Fibroblast of skin of scalp (primary cell): Measurements from ENCODE around the gene MMP19. TPM values are rescaled to one million over a fixed set of nuclear protein-coding genes. Genes with fewer than 3 reads are reported as not detected.
"Not testable (repeated sequence)": the region's sequence is repeated elsewhere in the genome, so short reads cannot be mapped to it uniquely, and the experiment has no call there.

Source experiments
- DNase-seq: peaks from one replicate; pipeline ENCODE4 v3.0.0-alpha.2; 2013
- polyA plus RNA-seq, 2 experiments: library from polyadenylated mRNA; unstranded; fragments of 120-200 nt; gene quantifications; one replicate each; pipeline ENCODE4 v1.2.1, GENCODE V29; 2013; ENCODE audit not compliant: insufficient read length in 2 of 2

The MMP19 gene, protein sequence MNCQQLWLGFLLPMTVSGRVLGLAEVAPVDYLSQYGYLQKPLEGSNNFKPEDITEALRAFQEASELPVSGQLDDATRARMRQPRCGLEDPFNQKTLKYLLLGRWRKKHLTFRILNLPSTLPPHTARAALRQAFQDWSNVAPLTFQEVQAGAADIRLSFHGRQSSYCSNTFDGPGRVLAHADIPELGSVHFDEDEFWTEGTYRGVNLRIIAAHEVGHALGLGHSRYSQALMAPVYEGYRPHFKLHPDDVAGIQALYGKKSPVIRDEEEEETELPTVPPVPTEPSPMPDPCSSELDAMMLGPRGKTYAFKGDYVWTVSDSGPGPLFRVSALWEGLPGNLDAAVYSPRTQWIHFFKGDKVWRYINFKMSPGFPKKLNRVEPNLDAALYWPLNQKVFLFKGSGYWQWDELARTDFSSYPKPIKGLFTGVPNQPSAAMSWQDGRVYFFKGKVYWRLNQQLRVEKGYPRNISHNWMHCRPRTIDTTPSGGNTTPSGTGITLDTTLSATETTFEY
- 24.2 TPM for polyA plus RNA-seq (2013, experiment 1 of 2; ENCODE audit: insufficient read length)
- 24.1 TPM for polyA plus RNA-seq (2013, experiment 2 of 2; ENCODE audit: insufficient read length)

DNA sequence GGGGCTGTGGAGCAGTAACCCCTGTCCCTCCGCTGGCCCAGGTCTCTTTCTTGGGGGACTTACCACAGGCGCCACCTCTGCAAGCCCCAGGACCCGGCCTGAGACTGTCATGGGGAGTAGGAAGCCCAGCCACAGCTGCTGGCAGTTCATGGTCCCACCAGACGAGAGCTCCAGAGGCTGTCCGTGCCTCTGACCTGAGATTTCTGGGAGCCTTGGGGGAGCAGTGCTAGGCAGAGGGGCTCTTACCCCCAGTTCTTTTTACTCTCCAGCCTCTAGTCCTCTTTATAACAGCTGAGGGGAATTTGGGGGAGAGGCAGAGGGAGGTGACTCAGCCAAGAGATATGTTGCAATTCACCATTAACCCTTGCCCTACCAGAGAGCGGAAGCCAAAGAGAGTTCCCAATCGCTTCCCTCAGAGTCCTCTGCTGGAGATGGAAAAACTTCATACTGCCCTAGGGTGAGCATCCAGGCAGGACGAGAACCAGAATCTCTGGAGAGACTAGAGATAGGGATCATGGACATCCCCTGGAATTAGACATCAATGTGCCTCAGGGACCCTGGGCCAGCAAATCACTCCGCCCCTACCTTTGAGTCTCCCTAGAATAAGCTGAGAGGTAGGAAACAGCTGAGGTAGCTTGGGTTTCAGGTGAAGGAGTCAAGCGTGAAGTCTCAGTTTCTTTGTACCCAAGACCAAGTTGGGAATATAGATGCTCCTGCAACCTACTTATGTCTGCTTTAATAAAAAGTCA lies at the start of gene MMP19:
TSS of gene MMP19 (minus strand) at position 256 of the 749 bp plus-strand sequence. CDS start at position 150, 106 bp downstream.
- DNase-seq = peak; percentile 82

DNA sequence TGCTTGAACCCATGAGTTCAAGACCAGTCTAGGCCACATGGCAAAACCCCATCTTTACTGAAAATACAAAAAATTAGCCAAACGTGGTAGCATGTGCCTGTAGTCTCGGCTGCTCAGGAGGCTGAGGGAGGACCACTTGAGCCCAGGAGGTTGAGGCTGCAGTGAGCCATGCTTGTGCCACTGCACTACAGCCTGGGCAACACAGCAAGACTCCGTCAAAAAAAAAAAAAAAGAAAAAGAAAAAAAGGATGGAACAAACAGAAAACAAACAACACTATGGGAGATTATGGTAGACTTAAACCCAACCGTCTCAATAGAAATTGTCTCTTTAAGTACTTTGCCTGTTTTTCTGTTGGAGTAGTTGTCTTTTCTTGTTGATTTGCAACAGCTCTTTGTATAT lies 48.6 kb upstream of the MMP19 start:
- no peak for DNase-seq

DNA sequence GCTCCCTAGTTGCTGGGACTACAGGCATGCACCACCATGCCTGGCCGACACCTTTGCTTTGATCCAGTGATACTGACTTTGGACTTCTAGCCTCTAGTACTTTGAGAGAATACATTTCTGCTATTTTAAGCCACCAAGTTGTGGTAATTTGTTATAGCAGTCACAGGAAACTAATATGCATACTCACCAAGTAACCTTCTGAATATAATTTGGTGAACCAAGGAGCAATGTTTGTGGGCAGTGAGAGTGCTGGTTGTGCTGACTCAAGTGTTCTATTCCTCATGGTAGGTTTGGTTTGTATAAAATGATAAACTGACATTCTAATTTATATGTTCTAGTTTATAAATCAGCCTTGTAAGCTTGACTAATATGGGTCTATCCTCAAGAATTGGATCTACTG lies 42.4 kb upstream of the MMP19 start:
- no peak for DNase-seq

DNA sequence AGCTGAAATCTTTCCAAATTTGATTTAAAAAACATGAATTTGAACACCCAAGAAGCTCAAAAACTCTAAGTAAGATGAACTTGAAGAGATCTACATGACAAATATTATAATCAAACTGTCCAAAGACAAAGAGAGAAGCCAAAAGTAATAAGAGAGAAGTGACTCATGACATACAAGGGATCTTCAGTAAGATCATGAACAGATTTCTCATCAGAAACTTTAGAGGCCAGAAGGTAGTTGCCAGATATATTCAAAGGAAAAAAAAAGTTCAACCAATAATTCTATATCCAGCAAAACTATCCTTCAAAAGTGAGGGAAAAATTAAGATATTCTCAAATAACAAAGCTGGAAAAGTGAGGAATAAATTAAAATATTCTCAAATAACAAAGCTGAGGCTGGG lies 35.1 kb upstream of the MMP19 start:
- no peak for DNase-seq

DNA sequence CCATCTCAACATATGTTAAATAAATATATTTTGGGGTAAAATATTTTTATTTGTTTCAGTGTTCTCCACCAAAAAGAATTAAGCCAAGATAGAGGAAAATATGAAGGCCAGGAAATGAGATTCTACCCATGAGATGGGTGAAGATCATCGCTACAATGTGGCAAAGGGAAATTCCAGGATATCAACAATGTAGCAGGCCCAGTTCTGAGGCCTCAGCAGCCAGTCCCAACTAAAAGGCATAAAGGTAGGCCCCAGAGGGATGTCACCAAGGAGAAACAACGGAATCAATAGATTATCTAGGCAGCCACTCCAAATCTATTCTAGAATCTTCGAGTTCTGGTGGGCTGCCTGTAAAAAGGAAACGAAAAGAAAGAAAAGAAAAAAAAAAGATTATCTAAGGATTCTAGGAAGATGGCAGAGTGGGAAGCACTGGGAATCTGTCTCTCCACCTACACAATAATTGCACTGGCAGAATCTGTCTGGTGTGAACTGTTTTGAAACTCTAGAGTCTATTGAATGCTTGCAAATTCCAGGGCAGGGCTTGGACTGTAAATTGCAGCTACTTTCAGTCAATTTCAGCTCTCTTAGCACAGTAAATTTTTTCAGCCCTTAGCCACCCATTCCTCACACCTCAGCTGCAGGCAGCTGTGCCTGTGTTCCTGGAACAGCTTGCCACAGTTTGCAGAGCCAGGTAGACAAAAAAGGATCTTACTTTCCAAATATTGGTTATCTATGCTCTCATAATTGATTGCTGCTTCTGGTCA lies 33.1 kb upstream of the MMP19 start:
- no peak for DNase-seq

DNA sequence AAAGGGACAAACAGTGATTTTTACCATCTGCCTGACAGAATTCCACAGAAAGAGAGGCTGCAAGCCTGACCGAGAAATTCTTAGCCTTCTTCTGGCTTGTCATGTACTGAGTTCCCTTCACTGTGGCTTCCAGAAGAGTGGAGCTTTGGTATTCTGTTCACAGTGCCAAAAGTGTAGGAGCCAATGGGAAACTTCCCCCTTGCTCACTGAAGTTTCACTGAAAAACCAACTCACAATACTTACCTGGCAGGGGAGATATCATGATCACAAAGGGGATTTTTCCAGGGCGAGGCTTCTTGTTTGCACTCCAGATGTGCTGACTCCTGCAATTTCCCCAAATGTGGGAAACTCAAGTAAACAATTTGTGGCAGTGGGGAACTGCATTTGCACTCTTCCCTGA lies 31.7 kb upstream of the MMP19 start:
- no peak for DNase-seq

DNA sequence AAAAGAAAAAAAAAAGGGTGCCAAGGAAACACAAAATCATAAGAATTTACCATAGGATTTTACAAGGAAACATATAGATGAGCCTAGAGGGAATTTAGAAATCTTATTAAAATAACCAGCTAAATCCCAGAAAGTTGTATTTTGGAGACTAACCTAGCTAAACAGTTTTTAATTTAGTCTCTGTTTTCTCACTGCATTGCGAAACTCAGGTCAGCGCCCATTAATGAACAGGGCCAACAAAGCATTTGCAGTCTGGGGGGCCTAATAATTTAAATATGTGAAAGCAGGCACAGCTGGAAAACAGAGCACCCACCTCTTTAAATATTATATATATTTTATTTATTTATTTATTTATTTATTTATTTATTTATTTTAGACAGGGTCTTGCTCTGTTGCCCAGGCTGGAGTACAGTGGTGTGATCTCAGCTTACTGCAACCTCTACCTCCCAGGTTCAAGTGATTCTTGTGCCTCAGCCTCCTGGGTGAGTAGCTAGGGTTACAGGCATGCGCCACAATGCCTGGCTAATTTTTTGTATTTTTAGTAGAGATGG lies 23.8 kb upstream of the MMP19 start:
- DNase-seq = not testable (repeated sequence)

DNA sequence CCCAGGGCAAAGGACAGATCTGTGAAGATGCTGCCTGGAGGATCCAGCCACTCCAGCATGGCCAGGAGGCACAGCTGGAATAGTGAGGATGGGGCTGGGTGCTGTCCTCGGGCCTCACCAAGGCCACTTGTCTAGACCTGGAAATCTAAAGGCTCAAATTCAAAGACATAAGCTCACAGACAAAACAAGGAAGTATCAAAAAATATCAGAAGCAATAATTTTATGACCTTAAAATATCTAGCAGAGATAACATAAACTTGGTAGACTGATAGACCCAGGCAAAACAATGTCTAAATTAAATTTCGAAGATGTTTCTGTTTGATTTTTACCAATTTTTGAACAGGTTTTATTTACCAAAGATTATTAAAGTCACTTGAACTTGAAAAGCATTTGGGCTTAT lies 22.6 kb upstream of the MMP19 start:
- no peak for DNase-seq

DNA sequence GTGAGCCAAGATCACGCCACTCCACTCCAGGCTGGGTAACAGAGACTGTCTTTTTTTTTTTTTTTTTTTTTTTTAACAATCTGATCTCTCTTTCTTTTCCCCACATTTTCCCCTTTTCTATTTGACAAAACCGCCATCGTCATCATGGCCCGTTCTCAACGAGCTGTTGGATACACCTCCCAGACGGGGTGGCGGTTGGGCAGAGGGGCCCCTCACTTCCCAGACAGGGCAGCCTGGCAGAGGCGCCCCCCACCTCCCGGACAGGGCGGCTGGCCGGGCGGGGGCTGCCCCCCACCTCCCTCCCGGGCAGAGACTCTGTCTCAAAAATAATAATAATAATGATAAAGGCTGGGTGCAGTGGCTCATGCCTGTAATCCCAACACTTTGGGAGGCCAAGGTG lies 20.2 kb upstream of the MMP19 start:
- DNase-seq = not testable (repeated sequence)

DNA sequence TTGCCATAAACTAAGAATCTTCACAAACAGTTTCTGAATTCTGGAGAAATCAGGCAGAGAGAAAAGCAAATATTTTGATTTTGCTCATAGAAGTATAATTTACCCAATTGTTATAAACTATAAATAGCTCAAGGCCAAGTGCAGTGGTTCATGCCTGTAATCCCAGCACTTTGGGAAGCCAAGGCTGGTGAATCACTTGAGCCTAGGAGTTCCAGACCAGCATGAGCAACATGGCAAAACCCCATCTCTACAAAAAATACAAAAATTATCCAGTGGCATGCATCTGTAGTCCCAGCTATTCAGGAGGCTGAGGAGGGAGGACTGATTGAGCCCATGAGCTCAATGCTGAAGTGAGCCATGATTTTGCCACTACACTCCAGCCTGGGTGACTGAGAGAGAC lies 19.6 kb upstream of the MMP19 start:
- peak; percentile 33 for DNase-seq

DNA sequence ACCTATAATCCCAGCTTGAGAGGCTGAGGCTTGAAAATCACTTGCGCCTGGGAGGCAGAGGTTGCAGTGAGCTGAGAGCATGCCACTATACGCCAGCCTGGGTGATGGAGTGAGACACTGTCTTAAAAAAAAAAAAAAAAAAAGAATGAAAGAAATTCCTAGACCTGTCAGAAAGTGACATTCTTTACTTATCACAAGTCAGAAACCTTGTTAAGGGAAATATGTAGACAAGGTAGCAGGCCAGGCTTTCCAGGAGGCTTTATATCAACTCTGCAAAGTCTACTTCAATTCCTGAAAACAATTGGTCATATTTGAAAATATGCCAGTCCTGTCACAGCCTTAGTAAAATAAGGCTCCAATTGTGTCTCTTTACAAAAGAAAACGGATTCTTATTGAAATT lies 19.1 kb upstream of the MMP19 start:
- no peak for DNase-seq

DNA sequence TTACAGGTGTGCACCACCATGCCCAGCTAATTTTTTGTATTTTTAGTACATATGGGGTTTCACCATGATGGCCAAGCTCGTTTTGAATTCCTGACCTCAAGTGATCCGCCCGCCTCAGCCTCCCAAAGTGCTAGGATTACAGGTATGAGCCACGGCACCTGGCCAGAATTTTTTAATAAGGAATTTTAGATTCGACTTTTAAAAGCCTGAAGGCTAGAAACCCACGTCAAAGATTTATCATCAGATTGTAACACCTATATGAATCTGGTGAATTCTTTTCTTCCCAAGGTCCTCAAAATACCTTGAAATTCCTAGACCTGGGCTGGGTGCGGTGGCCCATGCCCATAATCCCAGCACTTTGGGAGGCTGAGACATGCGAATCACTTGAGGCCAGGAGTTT lies 18.7 kb upstream of the MMP19 start:
- no peak for DNase-seq

DNA sequence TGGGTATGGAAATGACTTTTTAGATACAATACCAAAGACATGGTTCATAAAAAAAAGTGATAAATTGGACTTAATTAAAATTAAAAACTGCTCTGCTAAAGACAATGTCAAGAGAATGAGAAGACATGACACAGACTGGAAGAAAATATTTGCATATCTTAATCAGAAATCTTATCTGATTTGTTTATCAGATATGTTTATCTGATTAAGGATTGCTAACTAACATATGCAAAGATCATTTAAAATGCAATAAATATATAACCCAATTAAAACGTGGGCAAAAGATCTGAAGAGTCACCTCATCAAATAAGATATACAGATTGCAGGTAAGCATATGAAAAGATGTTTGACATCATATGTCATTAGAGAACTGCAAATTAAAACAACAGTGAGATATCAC lies 10.0 kb upstream of the MMP19 start:
- DNase-seq = no peak

DNA sequence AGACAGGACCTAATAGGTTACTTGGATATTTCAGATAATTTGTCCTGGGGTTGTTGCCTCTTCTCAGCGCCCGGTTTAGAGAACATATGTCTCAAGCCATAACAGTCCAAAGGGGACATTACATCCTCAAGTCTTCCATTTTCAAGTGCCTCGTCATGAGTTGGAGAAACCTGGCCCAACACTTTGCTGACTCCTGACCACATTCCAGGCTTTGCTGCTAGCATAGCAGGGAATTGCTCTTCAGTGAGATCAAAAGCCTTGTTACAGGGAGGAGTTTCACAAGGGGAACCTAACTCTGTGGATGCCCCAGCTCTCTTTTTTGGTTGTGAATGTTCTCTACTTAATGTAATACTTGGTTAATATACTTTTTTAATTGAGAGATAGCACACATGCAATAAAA lies 8.2 kb upstream of the MMP19 start:
- DNase-seq = no peak

DNA sequence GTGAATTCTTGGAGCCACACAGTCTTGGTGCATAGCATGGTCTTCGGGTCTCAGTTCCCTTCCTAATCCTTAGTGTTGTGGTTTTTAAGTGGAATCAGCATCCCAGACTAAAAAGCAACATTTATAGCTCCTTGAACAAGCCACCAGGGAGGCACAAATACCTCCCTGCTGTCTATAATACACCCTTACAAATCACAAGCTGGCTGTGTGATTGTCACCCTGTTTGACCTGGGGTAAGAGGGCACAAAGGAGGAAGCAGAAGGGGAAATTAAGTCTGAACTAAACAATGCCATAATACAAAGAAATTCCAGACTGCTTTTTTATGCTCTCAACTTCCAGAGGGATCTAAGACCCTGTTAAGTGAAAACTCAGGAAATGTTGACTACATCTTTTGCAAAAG lies 7.7 kb upstream of the MMP19 start:
- DNase-seq = no peak

DNA sequence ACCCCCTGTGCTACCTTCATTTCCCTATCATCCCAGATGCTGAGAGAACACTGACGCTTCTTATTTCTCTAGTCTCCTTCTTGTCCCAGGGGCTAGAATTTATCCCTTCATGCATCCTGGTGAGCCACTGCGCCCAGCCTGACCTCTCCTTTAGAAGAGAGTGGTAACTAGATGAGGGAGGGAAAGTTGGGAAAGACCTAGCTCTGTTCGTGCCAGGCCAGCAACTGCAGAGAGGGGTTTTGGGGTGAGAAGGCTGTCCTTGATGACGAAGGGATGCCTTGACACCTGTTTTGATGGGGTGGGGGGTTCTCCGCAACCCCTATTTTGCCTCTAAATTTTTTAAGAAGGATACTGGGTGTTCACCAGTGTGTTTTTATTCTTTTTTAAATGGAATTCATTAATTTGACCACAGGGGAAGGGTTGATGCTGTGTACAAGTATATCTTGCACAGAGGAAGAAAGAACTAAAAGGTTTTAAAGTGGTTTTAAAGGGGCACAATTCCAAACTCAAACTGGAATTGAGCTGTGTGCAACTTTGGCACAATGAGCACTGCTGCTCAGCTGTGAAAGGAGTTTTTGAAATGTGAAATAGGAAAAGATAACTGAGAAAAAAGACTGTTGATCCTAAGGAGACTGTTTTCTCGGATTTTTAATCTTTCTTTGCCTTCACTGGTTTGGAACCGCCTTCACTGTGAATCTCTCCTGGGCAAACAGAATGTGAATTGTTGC lies 7.0 kb upstream of the MMP19 start:
- DNase-seq = no peak

DNA sequence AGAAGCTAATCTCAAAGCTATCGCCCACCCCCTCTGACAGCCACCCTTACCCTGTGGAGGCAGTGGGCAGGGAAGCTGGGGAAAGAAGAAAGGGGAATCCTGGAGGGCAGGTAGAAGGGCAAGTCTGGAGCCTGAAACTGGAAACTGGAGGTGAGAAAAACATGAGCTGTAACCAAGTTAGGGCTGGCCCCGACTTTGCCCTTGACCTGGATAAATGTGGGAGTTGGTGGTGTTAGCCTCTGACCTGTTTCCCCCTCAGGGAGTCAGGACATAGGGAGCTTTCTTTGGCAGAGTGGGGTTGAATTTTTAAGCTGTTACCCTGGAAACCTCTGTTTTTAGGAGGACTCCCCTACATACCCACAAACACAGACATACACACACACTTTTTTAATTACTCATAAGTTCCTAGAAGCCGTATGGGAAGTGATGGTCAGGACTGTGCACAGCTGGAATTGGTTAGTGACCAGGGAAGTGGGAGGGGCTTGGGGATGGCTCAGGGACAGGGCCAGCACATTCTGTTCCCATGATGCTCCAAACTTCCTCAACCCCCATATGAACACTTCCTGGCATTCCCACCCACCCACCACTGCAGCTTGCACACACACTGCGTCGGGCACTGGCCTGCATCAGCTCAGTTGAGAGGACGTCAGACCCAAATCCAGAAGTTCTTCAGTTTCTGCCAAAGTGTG lies 5.0 kb upstream of the MMP19 start:
- DNase-seq = peak; percentile 99

DNA sequence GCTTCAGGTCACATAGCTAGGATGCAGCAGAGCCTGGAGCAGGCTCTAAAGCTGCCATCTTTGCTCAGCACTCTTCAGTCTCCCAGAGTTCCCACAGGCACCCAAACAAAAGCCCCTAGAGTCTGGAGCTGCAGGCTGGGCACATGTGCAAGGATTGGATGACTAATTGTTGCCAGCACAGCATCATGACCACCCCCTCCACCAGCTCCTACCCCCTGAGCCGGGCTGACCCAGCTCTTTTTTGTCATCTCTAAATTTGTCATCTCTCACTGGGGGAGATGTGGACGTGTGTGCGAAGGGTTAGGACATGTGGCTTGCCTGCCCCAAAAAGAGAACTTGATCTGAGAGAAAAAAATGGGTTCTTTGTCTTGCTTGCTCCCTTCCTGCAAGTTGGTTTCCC lies 4.3 kb upstream of the MMP19 start:
- peak; percentile 91 for DNase-seq

DNA sequence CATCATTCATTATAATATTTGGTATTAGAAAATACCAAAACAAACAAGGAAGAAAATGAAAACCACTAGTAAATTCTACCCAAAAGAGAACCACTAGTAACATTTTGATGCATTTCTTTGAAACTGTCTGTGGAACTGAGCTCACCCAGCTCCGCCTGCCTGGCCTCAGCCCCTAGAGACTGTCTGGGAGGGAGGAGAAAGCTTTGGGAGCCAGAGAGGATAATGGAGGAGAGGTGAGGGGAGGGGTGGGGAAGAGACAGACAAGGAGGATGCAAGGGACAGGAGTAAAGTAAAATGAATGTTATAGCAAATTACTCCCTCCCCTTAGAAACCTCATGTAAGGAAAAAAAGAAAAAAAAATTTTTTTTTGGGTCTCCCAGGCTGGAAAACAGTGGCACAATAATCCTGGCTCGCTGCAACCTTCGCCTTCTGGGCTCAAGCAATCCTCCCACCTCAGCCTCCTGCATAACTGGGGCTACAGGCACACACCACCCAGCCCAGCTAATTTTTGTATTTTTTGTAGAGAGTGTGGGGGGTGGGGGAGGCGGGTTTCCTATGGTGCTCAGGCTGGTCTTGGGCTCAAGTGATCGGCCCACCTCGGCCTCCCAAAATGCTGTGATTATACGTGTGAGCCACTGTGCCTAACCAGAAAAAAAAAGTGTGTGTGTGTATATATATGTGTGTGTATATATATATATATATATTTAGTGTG lies 3.2 kb upstream of the MMP19 start:
- peak; percentile 49 for DNase-seq

DNA sequence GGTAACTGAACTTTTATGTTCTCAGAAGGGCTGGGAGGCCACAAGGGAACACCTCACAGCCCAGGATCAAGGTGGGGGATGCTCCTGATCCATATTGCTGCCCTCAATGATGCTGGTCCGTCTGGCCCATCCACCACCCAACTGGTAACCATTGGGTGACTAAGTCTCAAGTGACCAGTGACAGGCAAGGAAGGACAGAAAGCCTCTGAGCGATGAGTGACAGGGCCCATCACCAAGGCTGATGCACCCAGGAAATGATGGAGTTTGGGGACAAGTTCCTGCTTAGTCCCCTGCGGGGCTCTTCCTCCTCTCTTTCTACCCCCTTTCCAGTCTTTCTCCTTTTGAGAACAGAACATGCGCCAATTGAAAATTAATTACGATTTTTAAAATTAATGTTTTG lies 2.6 kb upstream of the MMP19 start:
- DNase-seq = no peak

DNA sequence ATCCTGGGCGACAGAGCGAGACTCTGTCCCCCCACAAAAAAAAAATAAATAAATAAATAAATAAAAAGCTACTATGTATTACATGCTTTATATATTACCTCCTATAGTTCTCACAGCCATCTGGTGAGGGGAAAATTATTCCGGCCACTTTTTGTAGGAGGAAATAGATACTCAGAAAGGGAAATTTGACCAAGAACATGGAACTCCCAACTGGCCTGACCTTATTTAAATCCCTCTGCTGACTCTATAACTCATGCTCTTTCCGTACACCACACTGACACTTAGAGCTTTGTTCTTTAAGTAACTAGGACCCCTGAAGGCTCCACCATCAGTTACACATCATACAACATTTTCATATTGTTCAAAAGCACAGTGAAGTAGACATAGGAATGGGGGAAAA lies 2.2 kb upstream of the MMP19 start:
- DNase-seq = no peak
